ENCODE data around the gene ZFP62.
"Not testable (repeated sequence)": the region's sequence is repeated elsewhere in the genome, so short reads cannot be mapped to it uniquely, and the experiment has no call there.

ZFP62 gene

GRCh38 chr5:180830253-180831138, 30.6 kb downstream of the ZFP62 start:
- DNase-seq (ENCODE audit: low spot score): no peak

DNA sequence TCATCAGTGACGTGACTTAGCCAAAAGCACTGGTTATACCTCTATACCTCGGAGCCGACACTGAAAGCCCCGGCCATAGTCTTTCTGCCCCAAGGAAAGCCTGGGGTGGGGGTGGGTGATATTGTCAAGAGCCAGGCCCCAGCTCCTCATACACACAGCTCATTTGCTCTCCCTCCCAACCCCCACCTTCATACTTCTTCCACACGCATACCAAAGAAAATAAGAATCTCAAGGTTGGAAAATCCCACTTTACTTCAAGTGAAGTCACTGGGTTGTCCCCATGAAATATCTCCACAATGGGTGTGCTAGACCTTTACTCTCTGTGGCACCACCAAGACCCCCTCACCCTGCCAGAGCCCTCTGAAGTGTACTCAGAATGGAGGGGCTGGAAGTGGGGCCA, 31.4 kb downstream of the ZFP62 start:
- no peak for DNase-seq (ENCODE audit: low spot score)

DNA sequence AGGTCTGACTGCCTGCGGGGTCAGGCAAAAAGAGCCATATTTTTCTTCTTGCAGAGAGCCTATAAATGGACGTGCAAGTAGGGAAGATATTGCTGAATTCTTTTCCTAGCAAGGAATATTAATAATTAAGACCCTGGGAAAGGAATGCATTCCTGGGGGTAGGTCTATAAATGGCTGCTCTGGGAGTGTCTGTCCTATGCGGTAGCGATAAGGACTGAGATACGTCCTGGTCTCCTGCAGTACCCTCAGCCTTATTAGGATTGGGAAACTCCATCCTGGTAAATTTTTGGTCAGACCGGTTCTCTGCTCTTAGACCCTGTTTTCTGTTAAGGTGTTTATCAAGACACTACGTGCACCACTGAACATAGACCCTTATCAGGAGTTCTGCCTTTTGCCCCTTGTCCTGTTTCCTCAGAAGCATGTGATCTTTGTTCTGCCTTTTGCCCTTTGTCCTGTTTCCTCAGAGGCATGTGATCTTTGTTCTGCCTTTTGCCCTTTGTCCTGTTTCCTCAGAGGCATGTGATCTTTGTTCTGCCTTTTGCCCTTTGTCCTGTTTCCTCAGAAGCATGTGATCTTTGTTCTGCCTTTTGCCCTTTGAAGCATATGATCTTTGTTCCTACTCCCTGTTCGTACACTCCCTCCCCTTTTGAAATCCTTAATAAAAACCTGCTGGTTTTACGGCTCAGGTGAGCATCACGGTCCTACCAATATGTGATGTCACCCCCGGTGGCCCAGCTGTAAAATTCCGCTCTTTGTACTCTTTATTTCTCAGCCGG, 32.1 kb downstream of the ZFP62 start:
- not testable (repeated sequence) for DNase-seq (ENCODE audit: low spot score)

- DNase-seq (ENCODE audit: low spot score): not testable (repeated sequence)
These were observed 33.7 kb downstream of the ZFP62 start for GRCh38 chr5:180827374-180827773.

GRCh38 chr5:180825768-180826525, 35.1 kb downstream of the ZFP62 start:
- DNase-seq (ENCODE audit: low spot score): peak; percentile 2

DNA sequence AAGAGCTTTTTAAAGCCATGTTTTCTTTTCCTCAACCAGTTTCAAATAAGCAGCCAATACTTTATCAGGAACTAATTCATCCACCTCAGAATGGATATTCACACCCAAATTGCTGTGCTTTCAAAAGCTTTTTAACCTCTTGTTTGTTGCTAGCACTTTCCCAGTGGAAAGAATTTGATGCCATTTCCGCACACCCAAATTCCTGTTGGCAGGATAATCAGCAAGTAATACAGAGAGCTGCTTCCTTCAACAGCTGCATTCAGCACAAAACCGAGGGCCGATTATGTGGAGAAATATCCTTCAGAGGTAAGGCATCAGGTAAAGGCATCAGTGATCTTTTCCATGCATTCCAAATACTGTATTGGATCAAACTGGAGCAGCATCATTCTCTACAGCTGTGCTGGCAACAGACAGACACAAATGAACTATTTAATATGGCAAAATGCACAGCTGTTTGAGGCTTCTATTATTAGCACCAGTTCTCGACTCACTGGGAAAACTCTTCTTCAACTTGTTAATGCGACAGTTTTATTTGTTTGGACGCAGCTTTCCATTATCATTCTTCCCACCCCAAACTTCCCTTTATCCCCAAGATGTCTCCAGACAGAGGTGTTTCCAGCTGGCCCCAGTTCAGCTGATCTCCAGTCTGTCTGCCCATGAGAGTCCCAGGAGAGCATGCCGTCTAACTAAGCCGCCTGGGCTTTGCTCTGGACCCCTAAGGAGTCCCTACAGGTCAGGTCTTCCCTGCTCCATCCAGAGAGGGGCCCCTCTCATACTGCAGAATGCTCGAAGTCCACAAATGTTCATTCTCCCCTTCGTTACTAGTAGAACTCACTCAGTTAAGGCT, 36.2 kb downstream of the ZFP62 start:
- DNase-seq (ENCODE audit: low spot score): peak; percentile 34

DNA sequence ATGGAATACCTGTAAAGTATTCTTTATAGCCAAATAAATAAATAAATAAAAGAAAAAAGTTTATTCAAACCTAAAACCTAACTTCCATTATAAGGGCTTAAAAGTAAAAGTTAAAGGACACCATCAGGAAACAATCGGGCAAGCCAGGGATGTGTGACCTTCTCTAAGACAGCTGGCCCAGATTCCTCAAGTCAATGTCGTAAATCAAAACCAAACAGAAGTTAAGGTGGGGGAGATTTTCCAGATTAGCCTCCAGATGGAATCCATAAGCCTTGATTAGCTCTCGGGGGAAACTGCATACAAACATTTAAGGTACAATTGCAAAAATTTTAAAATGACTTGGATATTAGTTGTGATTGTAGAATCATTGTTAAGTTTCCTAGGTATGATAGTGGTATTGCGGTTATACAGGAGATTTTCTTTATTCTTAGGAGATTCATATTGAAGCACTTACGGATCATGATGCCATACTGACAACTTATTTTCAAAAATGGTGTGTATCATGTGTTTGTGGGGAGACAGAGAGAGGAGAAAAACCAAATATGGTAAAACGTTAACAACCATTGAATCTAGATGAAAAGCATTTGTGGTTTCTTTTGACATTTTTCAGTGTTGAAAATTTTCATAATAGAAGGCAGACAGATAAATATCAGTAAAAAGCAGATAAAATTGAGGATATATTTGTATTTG, 37.0 kb downstream of the ZFP62 start:
- DNase-seq (ENCODE audit: low spot score): no peak

GRCh38 chr5:180823346-180823745, 37.7 kb downstream of the ZFP62 start:
- DNase-seq (ENCODE audit: low spot score): no peak

GRCh38 chr5:180821538-180821937, 39.5 kb downstream of the ZFP62 start:
- no peak for DNase-seq (ENCODE audit: low spot score)

GRCh38 chr5:180820788-180821321, 40.2 kb downstream of the ZFP62 start:
- DNase-seq (ENCODE audit: low spot score): no peak

DNA sequence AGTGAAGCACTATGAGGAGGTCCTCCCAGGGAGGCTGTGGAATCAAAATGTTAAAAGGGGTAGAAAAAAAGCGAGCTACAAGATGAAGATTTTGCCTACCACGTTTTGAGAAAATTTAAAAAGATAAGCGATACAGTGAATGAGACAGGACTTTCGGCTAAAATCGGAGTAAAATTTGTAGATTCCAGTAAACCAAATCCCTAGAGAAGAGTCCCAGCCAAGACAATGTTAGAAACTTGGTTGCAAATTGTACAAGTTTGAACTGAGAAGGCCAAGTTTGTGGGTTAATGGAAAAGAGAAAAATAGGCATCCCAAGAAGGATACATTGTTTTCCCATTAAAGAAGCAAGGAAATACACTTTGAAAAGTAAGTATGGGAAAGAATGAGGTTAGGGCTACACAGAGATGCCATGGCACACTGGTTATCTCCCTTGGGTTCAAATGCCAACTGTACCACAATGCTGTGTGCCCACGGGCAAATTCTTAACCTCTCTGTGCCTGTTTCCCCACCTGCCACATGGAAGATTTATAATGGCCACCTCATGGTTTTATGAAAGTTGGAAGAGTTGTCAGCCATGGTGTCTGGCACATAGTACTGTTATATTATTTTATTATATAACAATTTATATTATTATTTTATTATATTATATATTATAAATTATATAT, 42.3 kb downstream of the ZFP62 start:
- no peak for DNase-seq (ENCODE audit: low spot score)

- DNase-seq (ENCODE audit: low spot score): no peak
These were observed 43.0 kb downstream of the ZFP62 start for GRCh38 chr5:180817893-180818674.

DNA sequence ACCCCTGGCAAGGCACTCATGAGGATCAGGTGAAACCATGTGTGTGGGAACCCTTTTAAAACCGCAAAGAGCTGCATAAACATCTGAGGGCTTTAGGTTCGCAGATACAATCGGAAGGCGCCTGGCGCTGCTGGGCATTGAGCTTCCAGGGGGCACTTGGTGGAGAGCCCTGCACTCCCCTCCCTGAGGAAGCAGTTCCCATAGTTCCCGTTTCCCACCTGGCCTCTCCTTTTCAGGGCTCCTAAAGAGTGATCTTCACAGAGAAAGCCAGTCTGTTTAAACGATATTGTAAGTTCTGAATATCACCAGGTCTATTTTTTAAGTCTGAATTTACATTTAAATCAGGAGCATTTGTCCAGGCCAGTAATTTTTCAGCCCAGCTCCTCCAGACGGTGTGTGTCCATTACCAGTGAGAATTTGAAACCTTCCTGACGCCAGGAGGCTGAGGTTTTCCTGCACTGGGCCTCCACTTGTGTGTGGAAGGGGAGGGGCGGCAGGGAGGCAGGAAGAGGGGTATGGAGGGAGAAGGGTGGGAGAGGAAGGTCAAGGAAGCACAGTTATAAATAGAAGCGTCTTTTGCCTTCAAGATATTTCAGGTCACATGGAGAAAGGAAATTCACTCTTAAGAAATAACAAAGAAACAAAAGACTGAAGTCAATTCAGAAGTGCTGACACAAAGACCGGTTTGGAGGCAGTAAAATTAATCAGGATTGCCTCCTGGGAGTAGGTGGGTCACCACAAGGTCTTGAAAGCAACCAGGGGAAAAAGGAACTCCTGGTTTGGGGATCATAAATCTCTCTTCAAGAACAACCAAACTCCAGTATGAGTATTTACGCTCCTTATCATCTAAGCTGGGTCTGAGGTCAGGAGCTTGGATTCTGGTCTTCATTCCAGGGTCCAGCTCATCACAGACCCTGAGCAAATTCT, 44.2 kb downstream of the ZFP62 start:
- no peak for DNase-seq (ENCODE audit: low spot score)

GRCh38 chr5:180815293-180815917, 45.7 kb downstream of the ZFP62 start:
- DNase-seq (ENCODE audit: low spot score): no peak

GRCh38 chr5:180813420-180813819, 47.7 kb downstream of the ZFP62 start:
- no peak for DNase-seq (ENCODE audit: low spot score)

DNA sequence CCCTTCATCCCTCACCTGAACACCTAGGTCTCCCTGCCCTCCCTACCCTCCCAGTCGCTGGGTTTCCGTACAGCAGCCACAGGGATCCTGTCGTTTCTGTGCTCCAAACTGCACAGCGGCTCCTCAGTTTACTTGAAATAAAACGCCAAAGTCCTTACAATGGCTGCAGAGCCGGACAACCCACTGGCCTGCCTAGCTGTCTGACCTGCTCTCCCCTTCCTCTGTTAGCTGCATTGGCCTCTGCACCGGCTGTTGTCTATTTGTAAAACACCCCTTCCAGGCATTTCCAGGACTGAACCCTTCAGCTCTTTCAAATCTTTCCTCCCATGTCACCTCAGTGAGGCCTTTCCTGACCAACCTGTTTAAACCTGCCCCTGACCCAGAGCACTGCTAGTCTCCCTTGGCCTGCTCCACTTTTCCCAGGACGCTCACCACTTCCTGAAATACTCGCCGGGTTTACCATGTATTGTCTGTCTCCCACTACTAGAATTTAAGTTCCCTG, 49.4 kb downstream of the ZFP62 start:
- no peak for DNase-seq (ENCODE audit: low spot score)

DNA sequence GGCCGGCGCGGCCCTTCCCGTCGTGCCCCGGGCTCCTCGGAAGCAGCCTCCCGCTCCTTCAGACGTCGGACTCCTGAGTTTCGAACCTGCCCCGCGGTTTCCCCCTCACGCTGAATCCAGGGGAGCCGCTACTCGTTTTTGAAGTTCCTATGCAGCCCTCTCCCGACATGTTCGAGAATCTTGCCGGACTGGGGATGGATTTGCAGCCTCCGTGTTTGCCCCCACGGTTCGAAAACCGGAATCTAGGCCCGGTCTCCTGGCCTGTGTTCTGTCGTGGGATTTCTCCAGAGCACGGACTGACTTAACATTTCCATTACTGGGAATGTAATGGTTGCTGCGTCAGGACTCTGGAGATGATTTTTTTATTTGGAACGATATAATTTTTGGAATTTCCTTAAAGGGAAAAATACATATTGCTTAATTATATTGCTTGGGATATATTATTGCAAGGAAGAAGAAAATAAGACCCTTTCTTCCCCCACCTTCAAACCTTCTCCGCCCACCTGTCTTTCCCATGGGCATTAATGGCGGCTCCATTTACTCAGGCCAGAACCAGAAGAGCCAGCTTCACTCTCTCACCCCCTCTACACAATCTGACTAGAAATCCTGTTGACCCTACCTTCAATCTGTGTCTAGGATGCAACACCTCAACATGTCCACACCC, 50.0 kb downstream of the ZFP62 start:
- DNase-seq (ENCODE audit: low spot score): no peak

Data from ecto neural progenitor cell (in vitro differentiated cells).